ENCODE results near the gene TUFM. TPM values are rescaled to one million over a fixed set of nuclear protein-coding genes. Genes with fewer than 3 reads are reported as not detected.
A peak's percentile ranks its signal among the peaks of the same experiment; 100 is the strongest.

Gene TUFM
- total RNA-seq, 1 donor from 2014 or later, result 197 TPM

DNA sequence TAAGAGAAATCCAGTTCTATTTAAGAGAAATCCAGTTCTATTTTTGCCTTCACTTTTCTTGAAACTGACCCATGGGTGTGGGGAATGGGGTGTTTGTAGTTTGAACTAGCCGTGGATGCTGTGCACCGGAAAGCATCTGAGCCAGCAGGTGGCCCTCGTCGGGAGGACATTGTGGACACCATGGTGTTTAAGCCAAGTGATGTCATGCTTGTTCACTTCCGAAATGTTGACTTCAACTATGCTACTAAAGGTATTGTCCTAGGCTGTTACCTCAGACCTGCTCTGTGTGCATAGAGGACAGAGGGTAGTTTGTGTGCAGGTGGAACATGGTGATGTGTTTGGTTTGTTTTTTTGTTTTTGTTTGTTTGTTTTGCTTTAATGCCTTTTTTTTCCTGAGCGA is 20.0 kb downstream of the TUFM start:
- no peak for DNase-seq (ENCODE audit: low read depth, low spot score)
- no peaks in the 10 kb centered on the region for H3K9me3 Mint-ChIP-seq
- peaks cover 35% of the 10 kb centered on the region for H3K4me1 Mint-ChIP-seq
- TF ChIP-seq, protein P1, sequence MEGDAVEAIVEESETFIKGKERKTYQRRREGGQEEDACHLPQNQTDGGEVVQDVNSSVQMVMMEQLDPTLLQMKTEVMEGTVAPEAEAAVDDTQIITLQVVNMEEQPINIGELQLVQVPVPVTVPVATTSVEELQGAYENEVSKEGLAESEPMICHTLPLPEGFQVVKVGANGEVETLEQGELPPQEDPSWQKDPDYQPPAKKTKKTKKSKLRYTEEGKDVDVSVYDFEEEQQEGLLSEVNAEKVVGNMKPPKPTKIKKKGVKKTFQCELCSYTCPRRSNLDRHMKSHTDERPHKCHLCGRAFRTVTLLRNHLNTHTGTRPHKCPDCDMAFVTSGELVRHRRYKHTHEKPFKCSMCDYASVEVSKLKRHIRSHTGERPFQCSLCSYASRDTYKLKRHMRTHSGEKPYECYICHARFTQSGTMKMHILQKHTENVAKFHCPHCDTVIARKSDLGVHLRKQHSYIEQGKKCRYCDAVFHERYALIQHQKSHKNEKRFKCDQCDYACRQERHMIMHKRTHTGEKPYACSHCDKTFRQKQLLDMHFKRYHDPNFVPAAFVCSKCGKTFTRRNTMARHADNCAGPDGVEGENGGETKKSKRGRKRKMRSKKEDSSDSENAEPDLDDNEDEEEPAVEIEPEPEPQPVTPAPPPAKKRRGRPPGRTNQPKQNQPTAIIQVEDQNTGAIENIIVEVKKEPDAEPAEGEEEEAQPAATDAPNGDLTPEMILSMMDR (conservative IDR thresholded peaks at IDR 0.05), result no peak
- H3K36me3 Mint-ChIP-seq (ENCODE audit: low read depth), result peaks cover 37% of the 10 kb centered on the region
- peak overlapping the region; percentile 27 for H3K27ac Mint-ChIP-seq (ENCODE audit: unreplicated experiment)
- H3K4me3 Mint-ChIP-seq, result peak overlapping the region; percentile 82
- no peaks in the 10 kb centered on the region for H3K27me3 Mint-ChIP-seq (ENCODE audit: low read depth)

DNA sequence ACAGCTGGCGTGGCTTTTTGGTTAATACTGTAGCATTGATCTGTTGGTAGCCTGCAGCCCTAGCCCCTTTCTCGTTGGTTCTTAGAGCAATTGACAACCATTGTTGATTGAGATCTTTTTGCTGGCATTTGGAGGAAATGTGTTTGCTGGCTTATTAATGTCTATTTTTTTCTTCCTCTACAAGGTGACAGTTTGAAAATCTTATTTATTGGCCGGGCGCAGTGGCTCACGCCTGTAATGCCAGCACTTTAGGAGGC is 21.5 kb downstream of the TUFM start:
- Mint-ChIP-seq H3K4me1 (peaks cover 39% of the 10 kb centered on the region), H3K27ac (ENCODE audit: unreplicated experiment) (peak overlapping the region; percentile 98), H3K9me3 (no peaks in the 10 kb centered on the region), H3K27me3 (ENCODE audit: low read depth) (no peaks in the 10 kb centered on the region), H3K36me3 (ENCODE audit: low read depth) (peaks cover 25% of the 10 kb centered on the region), H3K4me3 (peak overlapping the region; percentile 100)
- TF ChIP-seq, protein P1 (conservative IDR thresholded peaks at IDR 0.05), result no peak
- no peak for DNase-seq (ENCODE audit: low read depth, low spot score)

GRCh38 chr16:28823873-28824716 is 22.1 kb downstream of the TUFM start:
- peaks cover 19% of the 10 kb centered on the region for H3K36me3 Mint-ChIP-seq (ENCODE audit: low read depth)
- TF ChIP-seq, protein P1 (conservative IDR thresholded peaks at IDR 0.05), result peak; percentile 31

DNA sequence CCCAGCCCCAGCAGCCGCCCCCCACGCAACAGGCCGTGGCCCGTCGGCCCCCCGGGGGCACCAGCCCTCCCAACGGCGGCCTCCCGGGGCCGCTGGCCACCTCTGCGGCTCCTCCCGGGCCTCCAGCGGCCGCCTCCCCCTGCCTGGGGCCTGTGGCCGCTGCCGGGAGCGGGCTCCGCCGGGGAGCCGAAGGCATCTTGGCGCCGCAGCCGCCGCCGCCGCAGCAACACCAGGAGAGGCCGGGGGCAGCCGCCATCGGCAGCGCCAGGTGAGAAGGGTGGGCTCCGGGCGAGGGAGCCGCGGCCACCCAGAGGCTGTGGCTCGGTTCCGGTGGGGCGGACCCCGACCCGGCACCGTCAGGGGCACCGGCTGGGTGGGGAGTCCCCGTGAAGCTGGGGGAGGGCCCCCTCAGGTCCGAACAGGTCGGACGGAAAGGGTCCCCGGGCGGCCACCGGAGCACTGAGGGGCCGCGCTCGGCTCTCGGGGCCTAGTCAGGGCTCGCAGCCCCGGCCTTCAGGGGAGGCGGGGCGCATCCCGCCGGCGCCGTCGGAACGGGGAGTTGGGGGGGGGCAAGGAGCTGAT is 22.8 kb downstream of the TUFM start:
- no peaks in the 10 kb centered on the region for H3K9me3 Mint-ChIP-seq
- H3K27ac Mint-ChIP-seq (ENCODE audit: unreplicated experiment), result no peak overlapping the region
- peaks cover 19% of the 10 kb centered on the region for H3K36me3 Mint-ChIP-seq (ENCODE audit: low read depth)
- peak; percentile 22 for DNase-seq (ENCODE audit: low read depth, low spot score)
- no peaks in the 10 kb centered on the region for H3K27me3 Mint-ChIP-seq (ENCODE audit: low read depth)
- TF ChIP-seq, protein P1 (conservative IDR thresholded peaks at IDR 0.05), result no peak
- H3K4me1 Mint-ChIP-seq, result peaks cover 39% of the 10 kb centered on the region
- peak overlapping the region; percentile 100 for H3K4me3 Mint-ChIP-seq

More at GRCh38 chr16:28823873-28824716, 22.1 kb downstream of the TUFM start:
- Mint-ChIP-seq H3K27me3 (ENCODE audit: low read depth) (no peaks in the 10 kb centered on the region), H3K9me3 (no peaks in the 10 kb centered on the region), H3K4me1 (peaks cover 39% of the 10 kb centered on the region), H3K27ac (ENCODE audit: unreplicated experiment) (peak overlapping the region; percentile 98), H3K4me3 (peak overlapping the region; percentile 100)
- peak; percentile 96 for DNase-seq (ENCODE audit: low read depth, low spot score)

DNA sequence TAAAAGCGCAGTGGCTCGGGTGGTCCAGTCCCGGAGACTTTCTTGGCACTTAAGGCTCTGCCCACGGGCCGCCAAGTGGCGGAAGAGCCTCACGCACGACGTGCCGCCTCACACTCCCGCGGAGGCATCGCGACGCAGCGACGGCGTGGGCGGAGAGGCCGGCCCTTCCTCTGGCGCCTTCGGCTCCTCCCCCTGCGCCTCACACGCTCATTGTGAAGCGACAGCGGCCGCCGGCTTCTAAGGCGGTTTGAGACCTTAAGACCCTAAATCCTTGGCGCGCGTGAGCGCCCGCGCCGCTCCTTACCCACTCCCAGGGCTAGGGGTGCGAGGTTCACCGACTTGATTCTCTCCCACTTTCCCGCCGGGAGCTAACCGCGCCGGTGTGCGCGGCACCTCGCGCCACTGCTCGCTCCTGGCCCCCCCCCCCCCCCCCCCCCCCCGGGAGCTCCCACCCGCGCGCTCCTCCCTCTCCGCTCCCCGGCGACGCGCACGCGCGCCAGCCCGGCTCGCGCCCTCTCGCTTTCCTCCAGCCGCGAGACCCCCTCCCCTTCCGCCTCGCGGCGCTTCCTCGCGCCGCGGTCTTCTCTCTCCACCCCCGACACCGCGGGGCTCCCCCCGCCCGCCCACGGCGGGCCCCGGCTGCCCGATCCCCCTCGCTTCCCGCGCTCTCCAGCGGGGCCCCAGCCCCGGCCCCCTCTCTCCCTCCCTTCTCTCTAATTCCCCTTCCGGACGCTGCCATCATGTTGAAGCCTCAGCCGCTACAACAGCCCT is 23.4 kb downstream of the TUFM start, which contains the start of gene ATXN2L:
ATXN2L (plus strand) TSS at position 480 of the 771 bp plus-strand sequence; CDS start at position 741, 261 bp downstream.
- DNase-seq (ENCODE audit: low read depth, low spot score), result peak; percentile 87
- TF ChIP-seq, protein P1 (conservative IDR thresholded peaks at IDR 0.05), result peak; percentile 14
- Mint-ChIP-seq H3K27ac (ENCODE audit: unreplicated experiment) (peak within 1 kb of the TSS; percentile 79), H3K36me3 (ENCODE audit: low read depth) (peaks cover 15% of the 10 kb centered on the region), H3K4me1 (peaks cover 39% of the 10 kb centered on the region), H3K9me3 (no peaks in the 10 kb centered on the region), H3K4me3 (peak within 1 kb of the TSS; percentile 100), H3K27me3 (ENCODE audit: low read depth) (no peaks in the 10 kb centered on the region)

All from neural crest cell (in vitro differentiated cells).